NCI-H146 treated with DMSO at 0.1 percent for 48 hours (cell line): ENCODE measurements around the gene RTN4RL2.

Experiments
- DNase-seq: peaks from one replicate; lab custom pipeline; 2025; ENCODE audit not compliant: unreplicated experiment; lab: John Stamatoyannopoulos, UW

RTN4RL2 gene

DNA sequence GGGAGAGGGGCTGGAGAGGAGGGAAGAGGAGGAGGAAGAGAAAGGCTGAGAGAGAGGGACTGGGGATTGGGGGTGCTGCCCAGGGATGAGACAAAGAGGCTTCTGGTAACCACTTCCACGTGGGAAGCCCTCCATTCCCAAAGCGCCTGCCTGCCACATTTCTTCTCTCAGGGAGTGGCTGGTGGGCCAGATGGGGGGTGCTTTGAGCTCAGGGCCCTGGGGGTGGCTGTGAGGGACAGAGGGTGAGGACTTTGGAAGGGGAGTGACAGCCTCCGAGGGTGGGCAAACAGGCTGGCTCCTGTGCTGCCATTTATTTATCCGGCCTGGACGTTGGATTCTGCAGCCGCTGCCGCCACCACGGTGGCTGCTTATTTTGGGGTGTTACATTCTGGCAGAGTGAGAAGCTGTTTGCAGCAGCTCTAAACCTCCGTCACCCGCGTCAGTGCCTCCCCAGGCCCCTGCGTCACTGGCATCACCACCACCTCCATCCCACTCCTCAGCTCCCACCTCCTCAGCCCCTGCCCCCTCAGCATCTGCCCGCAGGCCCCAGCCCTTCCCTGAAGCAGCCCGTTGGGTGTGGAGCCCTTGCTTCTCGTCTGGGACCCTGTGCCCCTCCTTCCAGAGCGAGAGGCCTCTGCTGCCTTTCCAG lies 1.6 kb downstream of the RTN4RL2 start:
- DNase-seq, result no peak

DNA sequence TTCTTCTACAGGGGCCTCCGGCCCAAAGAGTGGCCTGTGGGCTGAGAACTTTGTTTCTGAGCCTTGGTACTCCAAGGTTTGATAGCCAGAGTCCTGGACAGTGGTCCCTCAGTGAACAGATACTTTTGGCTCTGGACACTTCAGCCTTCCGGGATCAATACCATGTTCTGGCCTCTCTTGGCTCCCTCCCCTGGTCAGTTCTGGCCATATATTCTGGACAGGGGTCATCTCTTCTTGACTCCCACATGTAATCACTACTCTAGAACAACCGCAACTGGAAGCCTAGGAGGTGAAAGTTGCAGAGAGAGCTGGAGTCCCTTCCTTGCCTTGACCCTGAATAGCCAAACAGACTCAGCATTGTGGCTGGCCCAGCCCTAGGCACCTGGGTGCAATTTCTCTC lies 2.3 kb downstream of the RTN4RL2 start:
- no peak for DNase-seq

DNA sequence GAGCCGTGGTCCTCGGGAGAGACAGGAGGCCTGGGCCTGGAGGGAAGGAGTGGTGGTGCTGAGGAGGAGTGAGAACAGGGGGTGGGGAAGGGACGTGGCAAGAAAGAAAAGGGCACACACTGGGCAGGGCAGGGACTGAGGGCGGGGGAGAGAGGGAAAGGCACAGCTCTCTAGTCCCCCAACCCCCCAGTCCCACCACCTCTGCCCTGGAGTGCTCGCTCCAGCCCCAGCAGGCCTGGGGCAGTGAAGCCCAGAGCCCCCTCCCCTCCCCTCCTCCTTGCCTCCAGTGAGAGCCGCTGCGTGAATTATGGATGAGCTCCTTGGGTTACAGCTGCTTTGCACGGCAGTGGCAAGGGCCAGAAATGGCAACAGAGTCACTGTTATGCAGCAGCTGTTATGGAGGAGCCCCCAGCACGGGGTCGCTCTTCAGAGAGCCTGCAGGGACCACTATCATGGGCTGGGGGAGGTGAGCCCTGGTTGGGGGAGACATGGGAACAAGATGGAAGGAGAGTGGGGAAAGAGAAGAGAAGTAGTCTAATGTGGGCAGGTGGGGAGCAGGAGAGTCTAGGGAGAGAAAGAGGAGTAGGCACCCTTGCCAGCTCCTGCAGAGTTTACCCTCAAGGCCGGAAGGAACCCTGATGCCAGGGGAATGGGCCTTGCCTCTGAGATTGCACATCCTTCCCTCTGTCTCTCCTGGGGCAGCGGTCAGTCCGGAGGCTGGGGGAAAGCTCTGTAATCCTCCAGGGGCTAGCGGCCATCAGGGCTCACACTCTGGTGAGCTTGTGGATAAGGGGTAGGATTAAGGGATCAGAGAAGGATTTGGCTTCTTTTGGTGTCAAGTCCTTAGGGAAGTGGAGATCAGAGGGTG lies 3.6 kb downstream of the RTN4RL2 start:
- DNase-seq, result no peak

DNA sequence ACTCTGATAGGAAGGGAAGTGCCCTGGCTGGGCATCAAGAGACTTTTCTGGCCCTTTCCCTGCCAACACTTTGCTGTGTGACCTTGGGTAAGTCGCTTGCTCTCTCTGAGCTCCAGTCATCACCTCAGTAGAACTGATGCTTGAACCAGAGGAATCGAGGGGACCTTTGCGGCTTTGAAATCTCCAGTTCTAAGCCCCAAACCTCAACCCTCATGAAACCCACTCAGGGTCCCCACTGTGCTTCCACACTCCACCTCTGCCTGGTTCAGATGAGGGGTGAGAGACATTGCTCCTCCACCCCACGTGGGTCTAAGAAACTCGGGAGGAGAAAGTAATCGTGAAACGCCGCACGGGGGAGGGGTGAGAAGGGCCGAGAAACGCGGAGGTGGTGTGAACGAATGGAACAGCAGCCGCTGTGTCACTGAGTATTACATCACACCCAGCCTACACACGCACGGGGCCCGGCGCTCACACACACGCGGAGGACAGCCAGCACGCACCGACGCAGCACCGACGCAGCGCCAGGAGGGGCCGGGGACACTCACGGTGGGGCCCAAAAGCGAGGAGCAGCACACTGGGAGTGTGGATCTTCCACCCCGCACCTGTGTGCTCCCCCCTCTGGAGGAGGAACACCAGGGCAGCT lies 4.3 kb downstream of the RTN4RL2 start:
- DNase-seq, result no peak

DNA sequence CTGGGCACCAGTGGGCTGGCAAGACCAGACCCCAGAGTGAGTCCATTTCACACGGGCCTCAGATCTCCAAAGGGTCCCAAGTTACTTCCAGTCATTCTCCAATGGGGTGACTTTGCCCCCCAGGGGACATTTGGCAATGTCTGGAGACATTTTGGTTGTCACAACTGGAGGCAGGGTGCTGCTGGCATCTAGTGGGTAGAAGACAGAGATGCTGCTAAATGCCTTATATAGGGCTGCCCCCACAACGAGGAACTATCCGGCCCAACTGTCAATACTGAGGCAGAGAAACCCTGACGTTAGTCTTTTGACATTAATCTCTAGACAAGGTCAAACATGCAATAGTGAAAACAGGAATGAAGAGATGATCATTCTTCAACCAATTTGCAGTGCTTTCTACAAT lies 6.4 kb downstream of the RTN4RL2 start:
- DNase-seq, result no peak

DNA sequence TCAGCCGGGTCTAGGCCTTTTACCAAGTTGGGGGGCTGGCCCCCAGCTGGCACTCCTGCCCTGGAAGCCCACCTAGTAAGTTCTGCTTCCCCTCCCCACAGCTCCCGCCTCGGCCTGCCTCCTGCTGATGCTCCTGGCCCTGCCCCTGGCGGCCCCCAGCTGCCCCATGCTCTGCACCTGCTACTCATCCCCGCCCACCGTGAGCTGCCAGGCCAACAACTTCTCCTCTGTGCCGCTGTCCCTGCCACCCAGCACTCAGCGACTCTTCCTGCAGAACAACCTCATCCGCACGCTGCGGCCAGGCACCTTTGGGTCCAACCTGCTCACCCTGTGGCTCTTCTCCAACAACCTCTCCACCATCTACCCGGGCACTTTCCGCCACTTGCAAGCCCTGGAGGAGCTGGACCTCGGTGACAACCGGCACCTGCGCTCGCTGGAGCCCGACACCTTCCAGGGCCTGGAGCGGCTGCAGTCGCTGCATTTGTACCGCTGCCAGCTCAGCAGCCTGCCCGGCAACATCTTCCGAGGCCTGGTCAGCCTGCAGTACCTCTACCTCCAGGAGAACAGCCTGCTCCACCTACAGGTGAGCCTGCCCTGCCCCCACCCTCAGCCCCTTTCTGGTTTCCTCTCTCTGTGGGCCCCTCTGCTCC lies 7.3 kb downstream of the RTN4RL2 start:
- no peak for DNase-seq

DNA sequence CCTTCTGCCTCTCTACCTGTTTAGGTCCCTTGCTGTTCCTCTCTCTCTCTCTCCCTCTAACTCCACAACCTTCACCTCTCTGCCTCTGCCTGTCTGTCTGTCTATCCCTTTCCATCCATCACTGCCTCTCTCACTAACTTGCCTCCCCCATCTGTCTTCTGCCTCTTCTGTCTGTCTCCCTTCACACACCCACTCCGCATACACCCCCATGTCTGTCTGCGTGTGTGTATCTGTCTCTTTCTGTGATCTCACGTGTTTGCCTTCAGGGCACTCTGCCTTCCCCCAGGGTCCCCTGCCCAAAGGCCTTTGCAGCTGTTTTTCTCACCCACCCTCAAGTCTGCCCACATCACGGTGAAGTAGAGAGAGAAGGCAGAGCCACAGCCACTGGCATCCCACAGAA lies 7.9 kb downstream of the RTN4RL2 start:
- DNase-seq, result no peak

DNA sequence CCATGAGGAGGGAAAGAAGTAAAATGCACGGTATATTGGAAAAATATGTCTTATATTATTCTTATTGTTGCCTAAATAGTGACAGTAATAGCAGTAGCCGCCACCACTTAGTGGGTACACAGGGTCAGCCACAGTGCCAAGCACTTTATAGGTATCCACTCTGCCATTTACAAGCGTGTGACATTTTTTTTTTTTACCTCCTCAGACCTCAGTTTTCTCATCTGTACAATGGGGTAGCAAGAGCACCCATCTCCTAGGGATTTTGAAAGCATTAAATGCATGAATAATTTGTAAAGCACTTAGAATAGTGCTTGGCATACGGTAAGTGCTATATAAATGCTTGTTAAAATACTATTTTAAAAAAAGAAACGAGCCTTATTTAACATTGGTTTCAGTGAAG lies 8.9 kb downstream of the RTN4RL2 start:
- no peak for DNase-seq

DNA sequence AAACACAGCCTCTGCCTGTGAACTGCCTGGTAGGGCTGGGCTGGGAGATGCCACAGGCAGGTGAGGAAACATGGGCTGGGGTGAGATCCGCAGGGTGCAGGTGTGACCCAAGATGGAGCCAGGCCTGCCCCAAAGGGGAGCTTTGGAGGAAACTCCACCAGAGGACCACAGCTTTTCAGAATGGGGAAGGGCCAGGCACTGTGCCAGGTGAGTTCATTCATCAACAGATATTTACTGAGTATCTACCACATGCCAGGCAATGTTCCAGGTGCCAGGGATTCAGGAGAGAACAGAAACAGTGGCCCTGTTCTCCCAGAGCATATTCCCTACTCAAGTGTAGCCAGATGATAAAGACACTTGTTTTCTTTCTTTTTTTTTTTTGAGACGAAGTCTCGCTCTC lies 11.2 kb downstream of the RTN4RL2 start:
- no peak for DNase-seq

DNA sequence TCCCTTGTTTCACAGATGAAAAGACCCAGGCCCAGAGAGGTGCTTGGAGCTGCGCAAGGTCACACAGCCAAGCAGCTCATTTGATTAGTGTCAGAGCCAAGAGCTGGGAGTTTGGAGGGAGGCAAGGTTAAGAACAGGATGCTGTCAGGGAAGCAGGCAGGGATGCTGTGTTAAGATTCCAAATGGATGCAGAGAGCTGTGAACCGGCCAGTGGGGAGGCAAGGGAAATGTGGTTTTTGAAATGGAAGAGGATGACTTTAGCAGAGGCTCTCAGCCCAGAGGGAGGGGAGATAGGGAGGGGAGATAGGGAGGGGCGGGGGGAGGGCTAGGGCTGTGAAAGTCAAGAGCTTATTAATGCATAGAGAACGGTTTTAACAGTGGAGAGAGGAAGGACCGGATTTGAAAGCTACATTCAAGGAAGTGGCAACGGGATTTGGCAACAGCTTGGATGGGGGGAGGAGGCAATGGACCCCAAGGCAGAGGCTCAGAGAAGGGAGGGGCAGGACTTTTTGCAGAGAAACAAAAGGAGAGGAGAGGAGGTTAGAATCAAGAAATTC lies 13.0 kb downstream of the RTN4RL2 start:
- DNase-seq, result no peak

DNA sequence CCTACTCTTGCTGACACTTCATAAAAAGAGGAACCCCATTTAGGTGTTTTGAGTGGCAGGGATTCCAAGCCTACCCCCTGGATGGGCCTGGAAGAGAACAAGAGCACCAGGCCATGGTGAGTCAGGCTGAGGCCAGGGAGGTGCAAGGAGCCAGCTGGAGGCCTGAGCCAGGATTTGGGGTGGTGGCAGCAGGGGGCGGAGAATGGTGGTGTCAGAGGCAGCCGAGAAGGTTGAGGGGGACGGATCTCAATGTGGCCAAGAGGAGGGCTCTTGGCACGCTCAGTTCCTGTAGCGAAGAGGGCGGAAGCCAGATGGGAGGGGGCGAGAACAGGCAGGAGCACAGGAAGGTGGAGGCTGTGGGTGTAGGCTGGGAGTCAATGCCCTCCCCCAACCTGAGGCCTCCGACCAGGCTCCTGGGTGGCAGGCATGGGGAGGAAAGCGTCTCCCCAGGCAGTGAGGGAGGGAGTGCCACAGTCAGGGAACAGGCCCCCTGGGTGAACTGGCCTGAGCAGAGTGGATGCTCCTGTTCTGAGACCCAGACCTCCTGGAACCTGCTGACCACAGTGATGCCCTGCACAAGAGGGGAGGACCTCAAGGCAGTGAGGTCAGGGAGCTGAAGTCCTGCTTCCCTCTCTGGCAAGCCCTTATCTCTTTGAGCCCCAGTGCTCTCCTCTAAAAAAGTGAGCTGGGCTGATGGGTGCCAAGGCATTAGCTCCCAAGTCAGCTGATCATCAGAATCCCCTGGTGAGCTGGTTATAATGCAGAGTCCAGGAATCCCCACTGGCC lies 13.9 kb downstream of the RTN4RL2 start:
- DNase-seq, result no peak

DNA sequence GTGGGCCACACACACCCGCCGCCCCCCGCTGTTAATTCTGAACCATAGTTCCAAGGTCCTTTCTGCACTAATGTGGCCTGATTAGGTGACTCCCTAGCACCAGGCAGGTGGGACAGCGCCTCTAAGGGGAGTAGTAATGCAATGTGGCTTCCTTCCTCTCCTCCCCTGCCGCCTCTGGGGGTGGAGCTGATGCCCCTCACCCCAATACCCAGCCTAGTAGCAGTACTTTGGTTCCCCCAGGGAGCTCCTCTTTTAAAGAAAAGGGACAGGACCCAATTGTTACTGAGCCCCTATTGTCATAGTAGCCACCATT lies 14.4 kb downstream of the RTN4RL2 start:
- DNase-seq, result no peak

DNA sequence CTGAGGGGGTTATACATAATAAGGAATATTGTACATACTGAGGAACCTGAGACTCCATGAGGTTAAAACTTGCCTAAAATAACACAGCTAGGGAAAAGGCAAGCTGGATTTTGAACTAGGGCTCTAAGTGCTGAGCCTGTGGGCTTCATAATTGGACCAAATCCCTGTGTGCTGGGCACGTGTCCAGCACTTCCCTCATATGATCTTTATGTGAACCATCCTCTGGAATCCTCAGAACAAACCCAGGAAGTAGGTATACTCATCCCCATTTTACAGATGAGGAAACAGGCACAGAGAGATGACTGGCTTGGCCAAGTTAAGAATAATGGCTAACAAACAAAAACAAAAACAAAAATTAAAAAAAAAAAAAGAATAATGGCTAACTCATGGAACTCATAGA lies 14.9 kb downstream of the RTN4RL2 start:
- no peak for DNase-seq

DNA sequence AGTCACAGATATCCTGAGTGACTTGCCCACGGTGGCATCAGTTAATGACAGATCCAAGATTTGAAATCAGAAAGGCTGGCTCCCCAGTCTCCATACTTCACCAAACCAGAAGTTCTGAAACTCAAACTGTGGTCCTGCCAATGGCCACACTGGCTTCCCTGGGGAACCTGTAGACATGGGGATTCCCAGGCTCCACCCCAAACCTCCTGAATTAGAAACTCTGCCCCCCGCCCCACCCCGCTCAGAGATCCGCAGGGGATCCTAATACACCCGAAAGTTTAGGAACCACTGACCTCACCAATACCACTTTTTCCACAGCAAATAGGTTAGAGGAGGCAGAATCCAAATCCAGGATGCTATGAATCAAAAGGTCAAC lies 15.3 kb downstream of the RTN4RL2 start:
- no peak for DNase-seq

DNA sequence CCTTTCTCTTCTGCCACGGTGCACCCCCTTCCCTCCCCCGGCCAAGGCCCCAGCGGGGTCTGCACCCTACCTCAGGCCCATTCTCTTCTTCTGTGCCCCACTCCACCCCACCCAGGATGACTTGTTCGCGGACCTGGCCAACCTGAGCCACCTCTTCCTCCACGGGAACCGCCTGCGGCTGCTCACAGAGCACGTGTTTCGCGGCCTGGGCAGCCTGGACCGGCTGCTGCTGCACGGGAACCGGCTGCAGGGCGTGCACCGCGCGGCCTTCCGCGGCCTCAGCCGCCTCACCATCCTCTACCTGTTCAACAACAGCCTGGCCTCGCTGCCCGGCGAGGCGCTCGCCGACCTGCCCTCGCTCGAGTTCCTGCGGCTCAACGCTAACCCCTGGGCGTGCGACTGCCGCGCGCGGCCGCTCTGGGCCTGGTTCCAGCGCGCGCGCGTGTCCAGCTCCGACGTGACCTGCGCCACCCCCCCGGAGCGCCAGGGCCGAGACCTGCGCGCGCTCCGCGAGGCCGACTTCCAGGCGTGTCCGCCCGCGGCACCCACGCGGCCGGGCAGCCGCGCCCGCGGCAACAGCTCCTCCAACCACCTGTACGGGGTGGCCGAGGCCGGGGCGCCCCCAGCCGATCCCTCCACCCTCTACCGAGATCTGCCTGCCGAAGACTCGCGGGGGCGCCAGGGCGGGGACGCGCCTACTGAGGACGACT lies 15.9 kb downstream of the RTN4RL2 start:
- DNase-seq, result no peak

DNA sequence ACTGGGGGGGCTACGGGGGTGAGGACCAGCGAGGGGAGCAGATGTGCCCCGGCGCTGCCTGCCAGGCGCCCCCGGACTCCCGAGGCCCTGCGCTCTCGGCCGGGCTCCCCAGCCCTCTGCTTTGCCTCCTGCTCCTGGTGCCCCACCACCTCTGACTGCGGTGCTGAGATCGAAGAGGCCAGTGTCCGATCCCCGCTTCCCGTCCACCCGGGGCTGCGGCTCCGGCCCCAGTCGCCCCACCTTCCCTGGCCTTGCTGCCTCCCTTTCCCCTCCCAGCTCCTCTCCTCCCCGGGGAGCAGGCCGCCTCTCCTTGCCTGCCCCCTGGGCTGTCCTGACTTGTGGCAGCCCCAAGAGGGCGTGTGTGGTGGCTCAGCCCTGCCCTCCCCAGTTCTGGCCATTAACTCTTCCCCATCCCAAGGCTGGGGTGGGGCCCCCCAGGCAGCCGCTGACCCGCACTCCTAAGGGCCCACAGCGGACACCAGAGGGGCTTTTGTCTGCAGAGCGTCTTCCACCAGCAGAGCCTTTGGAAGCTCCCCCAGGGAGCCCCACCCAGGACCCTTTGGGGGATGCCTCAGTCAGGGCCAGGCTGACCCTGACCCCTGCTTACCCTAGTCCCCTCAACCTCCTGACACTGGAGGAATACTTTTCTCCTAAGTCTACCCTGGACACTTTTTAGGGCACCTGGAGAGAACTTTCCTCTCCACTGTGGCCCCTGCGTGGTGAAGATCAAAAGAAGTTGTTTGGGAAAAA lies 16.6 kb downstream of the RTN4RL2 start:
- DNase-seq, result no peak

DNA sequence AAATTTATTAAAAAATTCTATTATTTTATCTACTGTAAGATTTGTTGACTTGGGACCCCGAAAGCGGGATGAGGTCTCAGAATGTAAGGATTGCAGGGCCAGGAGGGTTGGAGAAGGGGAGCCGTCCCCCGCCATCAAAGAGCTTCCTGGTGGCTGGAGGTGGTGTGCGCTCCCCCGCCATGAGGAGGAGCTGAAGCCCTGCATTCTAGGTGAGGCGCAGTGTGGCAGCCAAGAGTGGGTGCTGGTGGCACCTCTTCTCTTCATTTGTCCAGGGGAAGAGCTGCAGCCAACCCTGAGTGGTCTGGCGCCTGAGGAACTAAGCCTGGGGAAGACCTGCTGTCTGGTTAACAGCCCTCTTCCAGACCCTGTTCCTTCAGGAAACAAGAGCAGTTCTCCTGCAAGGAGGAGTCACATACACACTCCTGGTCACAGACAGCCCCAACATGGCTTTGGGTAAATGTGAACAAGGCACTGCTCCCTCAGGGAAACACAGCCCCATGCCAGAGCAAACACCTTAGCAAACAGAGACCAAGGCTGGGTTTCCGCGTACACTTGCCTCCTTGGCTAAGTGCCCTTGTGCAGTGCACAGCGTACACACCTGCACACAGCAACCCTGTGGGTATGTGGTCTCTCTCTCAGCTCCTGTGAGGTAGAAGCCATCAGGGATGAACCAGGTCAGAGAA lies 17.3 kb downstream of the RTN4RL2 start:
- no peak for DNase-seq

DNA sequence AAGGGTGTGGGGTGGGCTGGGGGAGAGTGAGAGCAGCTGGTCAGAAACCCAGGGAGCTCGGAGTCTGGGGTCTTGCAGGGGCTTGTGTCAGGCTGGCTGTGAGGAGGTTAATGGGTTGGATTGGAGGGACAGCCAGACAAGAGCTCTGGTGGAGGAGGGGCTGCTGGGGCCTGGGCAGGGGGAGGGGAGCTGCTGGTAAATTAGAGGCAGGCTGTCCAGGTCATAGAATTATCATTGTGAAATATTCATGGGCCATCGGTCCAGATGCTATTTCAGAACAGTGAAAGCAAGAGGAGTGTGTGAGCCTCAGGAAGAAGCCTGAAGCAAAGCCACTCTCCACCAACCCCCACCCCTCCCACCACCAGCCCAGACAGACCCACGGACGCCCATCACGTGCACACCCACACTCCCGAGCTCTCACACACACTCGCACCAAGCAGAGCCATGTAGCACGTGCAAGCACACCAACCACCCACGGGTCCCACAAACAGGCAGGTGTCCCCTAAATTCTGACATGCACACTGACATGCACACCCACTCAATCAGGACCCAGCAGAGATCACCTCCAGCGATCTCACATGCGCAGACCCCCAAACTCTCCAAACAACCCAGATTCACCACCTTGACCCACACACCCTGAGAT lies 18.8 kb downstream of the RTN4RL2 start:
- DNase-seq, result no peak
